ENCODE measurements around the gene SENP5. TPM values are rescaled to one million over a fixed set of nuclear protein-coding genes. Genes with fewer than 3 reads are reported as not detected.
"Not testable (repeated sequence)": the region's sequence is repeated elsewhere in the genome, so short reads cannot be mapped to it uniquely, and the experiment has no call there.

The SENP5 gene
- polyA plus RNA-seq (2013, experiment 1 of 2), result 24.8 TPM
- polyA plus RNA-seq (2013, experiment 2 of 2), result 20.1 TPM

- Histone ChIP-seq H3K4me3 (ENCODE audit: extremely low read depth, insufficient read depth, low read length, poor library complexity, severe bottlenecking) (peak within 1 kb of the TSS; percentile 90), H3K27ac (ENCODE audit: low read depth, low read length, severe bottlenecking) (peak within 1 kb of the TSS; percentile 89), H3K4me1 (ENCODE audit: control insufficient read depth, insufficient read depth, low read length, poor library complexity, severe bottlenecking) (peaks cover 6% of the 10 kb centered on the region), H3K9me3 (ENCODE audit: control insufficient read depth, low read length) (no peaks in the 10 kb centered on the region), H3K36me3 (ENCODE audit: control insufficient read depth, insufficient read depth, low read length) (peaks cover 25% of the 10 kb centered on the region)
- 2% methylated on average over 85 to 88 of the region's 93 CpGs for WGBS, 2 experiments (ENCODE audit: insufficient coverage in 2 of 2)
Observed at GRCh38 chr3:196867507-196868296, at the start of gene SENP5. Gene SENP5 (plus strand): TSS chr3:196867920. CDS start chr3:196885182, 17,262 bp downstream.

GRCh38 chr3:196821806-196822355 is 45.8 kb upstream of the SENP5 start:
- 85 to 93% methylated on average over 2 to 3 of the region's 6 CpGs for WGBS, 2 experiments (ENCODE audit: insufficient coverage in 2 of 2)
- H3K36me3 ChIP-seq (ENCODE audit: control insufficient read depth, insufficient read depth, low read length), result peaks cover 94% of the 10 kb centered on the region
- no peaks in the 10 kb centered on the region for H3K9me3 ChIP-seq (ENCODE audit: control insufficient read depth, low read length)
- H3K4me1 ChIP-seq (ENCODE audit: control insufficient read depth, insufficient read depth, low read length, poor library complexity, severe bottlenecking), result no peaks in the 10 kb centered on the region
- H3K27ac ChIP-seq (ENCODE audit: low read depth, low read length, severe bottlenecking), result no peak overlapping the region
- no peak overlapping the region for H3K4me3 ChIP-seq (ENCODE audit: extremely low read depth, insufficient read depth, low read length, poor library complexity, severe bottlenecking)

DNA sequence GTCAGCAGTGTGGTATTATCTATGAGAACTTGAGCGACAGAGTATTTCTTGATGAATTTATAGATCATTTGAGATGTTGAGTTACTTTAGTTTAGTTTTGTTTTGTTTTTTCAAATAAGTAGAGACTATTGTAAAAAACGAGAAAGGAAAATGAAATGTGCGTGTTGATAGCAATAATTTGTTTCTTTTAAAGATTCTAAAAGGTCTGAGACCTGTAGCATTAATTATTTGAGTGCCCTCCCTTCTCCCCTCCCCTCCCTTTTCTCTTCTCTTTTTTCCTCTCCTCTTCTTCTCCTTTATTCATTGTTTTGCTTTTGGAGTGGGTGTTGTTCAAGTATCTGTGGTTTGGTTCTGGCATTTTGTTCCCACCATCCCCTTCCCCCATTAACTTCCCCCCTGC is 38.1 kb upstream of the SENP5 start:
- H3K4me1 ChIP-seq (ENCODE audit: control insufficient read depth, insufficient read depth, low read length, poor library complexity, severe bottlenecking); H3K27ac ChIP-seq (ENCODE audit: low read depth, low read length, severe bottlenecking); H3K4me3 ChIP-seq (ENCODE audit: extremely low read depth, insufficient read depth, low read length, poor library complexity, severe bottlenecking); H3K9me3 ChIP-seq (ENCODE audit: control insufficient read depth, low read length): not testable (repeated sequence)
- 94 to 100% methylated on average over 1 to 2 of the region's 3 CpGs for WGBS, 2 experiments (ENCODE audit: insufficient coverage in 2 of 2)
- peaks cover 53% of the 10 kb centered on the region for H3K36me3 ChIP-seq (ENCODE audit: control insufficient read depth, insufficient read depth, low read length)

GRCh38 chr3:196835086-196835485 is 32.6 kb upstream of the SENP5 start:
- H3K4me1 ChIP-seq (ENCODE audit: control insufficient read depth, insufficient read depth, low read length, poor library complexity, severe bottlenecking), result no peaks in the 10 kb centered on the region
- 93 to 97% methylated on average over 5 to 7 of the region's 8 CpGs for WGBS, 2 experiments (ENCODE audit: insufficient coverage in 2 of 2)

GRCh38 chr3:196836626-196837025 is 31.1 kb upstream of the SENP5 start:
- not testable (repeated sequence) for H3K9me3 ChIP-seq (ENCODE audit: control insufficient read depth, low read length); H3K27ac ChIP-seq (ENCODE audit: low read depth, low read length, severe bottlenecking); H3K4me1 ChIP-seq (ENCODE audit: control insufficient read depth, insufficient read depth, low read length, poor library complexity, severe bottlenecking); H3K4me3 ChIP-seq (ENCODE audit: extremely low read depth, insufficient read depth, low read length, poor library complexity, severe bottlenecking); H3K36me3 ChIP-seq (ENCODE audit: control insufficient read depth, insufficient read depth, low read length)
- 83 to 100% methylated on average over 1 of the region's 1 CpG for WGBS, 2 experiments (ENCODE audit: insufficient coverage in 2 of 2)

More at GRCh38 chr3:196835086-196835485, 32.6 kb upstream of the SENP5 start:
- Histone ChIP-seq H3K27ac (ENCODE audit: low read depth, low read length, severe bottlenecking) (no peak overlapping the region), H3K4me3 (ENCODE audit: extremely low read depth, insufficient read depth, low read length, poor library complexity, severe bottlenecking) (no peak overlapping the region), H3K9me3 (ENCODE audit: control insufficient read depth, low read length) (no peaks in the 10 kb centered on the region), H3K36me3 (ENCODE audit: control insufficient read depth, insufficient read depth, low read length) (peaks cover 24% of the 10 kb centered on the region)

- H3K27ac ChIP-seq (ENCODE audit: low read depth, low read length, severe bottlenecking), result no peak overlapping the region
- peaks cover 6% of the 10 kb centered on the region for H3K36me3 ChIP-seq (ENCODE audit: control insufficient read depth, insufficient read depth, low read length)
- no peaks in the 10 kb centered on the region for H3K4me1 ChIP-seq (ENCODE audit: control insufficient read depth, insufficient read depth, low read length, poor library complexity, severe bottlenecking)
- no peak overlapping the region for H3K4me3 ChIP-seq (ENCODE audit: extremely low read depth, insufficient read depth, low read length, poor library complexity, severe bottlenecking)
- 70 to 71% methylated on average over 3 of the region's 3 CpGs for WGBS, 2 experiments (ENCODE audit: insufficient coverage in 2 of 2)
- no peaks in the 10 kb centered on the region for H3K9me3 ChIP-seq (ENCODE audit: control insufficient read depth, low read length)
Observed at GRCh38 chr3:196837819-196838420, 29.8 kb upstream of the SENP5 start.

- not testable (repeated sequence) for H3K27ac ChIP-seq (ENCODE audit: low read depth, low read length, severe bottlenecking); H3K36me3 ChIP-seq (ENCODE audit: control insufficient read depth, insufficient read depth, low read length); H3K4me1 ChIP-seq (ENCODE audit: control insufficient read depth, insufficient read depth, low read length, poor library complexity, severe bottlenecking); H3K4me3 ChIP-seq (ENCODE audit: extremely low read depth, insufficient read depth, low read length, poor library complexity, severe bottlenecking); H3K9me3 ChIP-seq (ENCODE audit: control insufficient read depth, low read length)
- no CpG with 5 or more reads among the region's 6 CpGs for WGBS, 2 experiments (ENCODE audit: insufficient coverage in 2 of 2)
Observed at GRCh38 chr3:196839351-196839750, 28.4 kb upstream of the SENP5 start.

DNA sequence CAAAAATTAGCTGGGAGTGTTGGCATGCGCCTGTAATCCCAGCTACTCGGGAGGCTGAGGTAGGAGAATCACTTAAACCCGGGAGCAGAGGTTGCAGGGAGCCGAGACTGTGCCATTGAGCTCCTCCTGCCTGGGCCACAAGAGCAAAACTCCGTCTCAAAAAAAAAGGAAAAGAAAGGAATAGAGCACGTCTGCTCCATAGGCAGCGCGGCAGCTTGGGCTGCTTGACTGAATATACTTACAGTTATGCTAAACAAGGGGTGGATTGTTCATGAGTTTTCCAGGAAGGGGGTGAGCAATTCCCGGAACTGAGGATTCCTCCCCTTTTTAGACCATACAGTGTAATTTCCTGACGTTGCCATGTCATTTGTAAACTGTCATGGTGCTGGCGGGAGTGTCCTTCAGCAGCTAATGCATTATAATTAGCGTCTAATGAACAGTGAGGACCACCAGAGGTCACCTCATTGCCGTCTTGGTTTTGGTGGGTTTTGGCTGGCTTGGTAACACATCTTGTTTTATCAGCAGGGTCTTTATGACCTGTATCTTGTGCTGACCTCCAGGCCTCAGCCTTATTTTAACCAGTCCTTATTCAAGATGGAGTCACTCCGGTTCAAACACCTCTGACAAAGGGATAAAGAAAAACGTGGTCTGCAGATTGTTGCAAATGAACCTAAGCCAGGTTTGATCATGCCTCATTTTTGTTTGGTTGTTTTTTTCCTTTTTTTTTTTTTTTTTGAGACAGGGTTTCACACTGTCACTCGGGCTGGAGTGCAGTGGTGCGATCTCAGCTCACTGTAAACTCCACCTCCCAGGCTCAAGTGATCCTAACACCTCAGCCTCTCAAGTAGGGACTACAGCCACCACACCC is 24.9 kb upstream of the SENP5 start:
- 87 to 90% methylated on average over 12 to 16 of the region's 17 CpGs for whole genome bisulfite sequencing, 2 experiments (ENCODE audit: insufficient coverage in 2 of 2)
- H3K27ac ChIP-seq (ENCODE audit: low read depth, low read length, severe bottlenecking), result no peak overlapping the region
- no peak overlapping the region for H3K4me3 ChIP-seq (ENCODE audit: extremely low read depth, insufficient read depth, low read length, poor library complexity, severe bottlenecking)
- no peaks in the 10 kb centered on the region for H3K4me1 ChIP-seq (ENCODE audit: control insufficient read depth, insufficient read depth, low read length, poor library complexity, severe bottlenecking)
- H3K36me3 ChIP-seq (ENCODE audit: control insufficient read depth, insufficient read depth, low read length), result no peaks in the 10 kb centered on the region
- H3K9me3 ChIP-seq (ENCODE audit: control insufficient read depth, low read length), result peaks cover under 1% of the 10 kb centered on the region

- Histone ChIP-seq H3K4me3 (ENCODE audit: extremely low read depth, insufficient read depth, low read length, poor library complexity, severe bottlenecking) (no peak overlapping the region), H3K4me1 (ENCODE audit: control insufficient read depth, insufficient read depth, low read length, poor library complexity, severe bottlenecking) (no peaks in the 10 kb centered on the region), H3K27ac (ENCODE audit: low read depth, low read length, severe bottlenecking) (no peak overlapping the region), H3K36me3 (ENCODE audit: control insufficient read depth, insufficient read depth, low read length) (no peaks in the 10 kb centered on the region), H3K9me3 (ENCODE audit: control insufficient read depth, low read length) (peaks cover 5% of the 10 kb centered on the region)
- WGBS, 2 experiments (ENCODE audit: insufficient coverage in 2 of 2), result 91 to 92% methylated on average over 7 of the region's 9 CpGs
Observed at GRCh38 chr3:196843435-196844110, 24.1 kb upstream of the SENP5 start.

Data from mesodermal cell (in vitro differentiated cells).